Fibroblast of pulmonary artery (primary cell): Measurements from ENCODE around the gene SRGAP1.

ENCODE experiments used
- DNase-seq: peaks from one replicate; pipeline ENCODE4 v3.0.0-alpha.2; 2010; ENCODE audit warnings: low read depth
- H3K4me3 ChIP-seq: replicated peaks from 2 replicates; pipeline ENCODE4 v1.5.1; 2011; ENCODE audit warnings: low read depth, mild to moderate bottlenecking, control low read depth, low read length, moderate library complexity
- TF ChIP-seq, protein P1 (sequence below): IDR thresholded peaks from 2 replicates; pipeline ENCODE4 v1.5.1; 2011; ENCODE audit warnings: mild to moderate bottlenecking, control low read depth, low read length, inconsistent platforms; ENCODE audit errors: missing control alignments

The SRGAP1 gene

DNA sequence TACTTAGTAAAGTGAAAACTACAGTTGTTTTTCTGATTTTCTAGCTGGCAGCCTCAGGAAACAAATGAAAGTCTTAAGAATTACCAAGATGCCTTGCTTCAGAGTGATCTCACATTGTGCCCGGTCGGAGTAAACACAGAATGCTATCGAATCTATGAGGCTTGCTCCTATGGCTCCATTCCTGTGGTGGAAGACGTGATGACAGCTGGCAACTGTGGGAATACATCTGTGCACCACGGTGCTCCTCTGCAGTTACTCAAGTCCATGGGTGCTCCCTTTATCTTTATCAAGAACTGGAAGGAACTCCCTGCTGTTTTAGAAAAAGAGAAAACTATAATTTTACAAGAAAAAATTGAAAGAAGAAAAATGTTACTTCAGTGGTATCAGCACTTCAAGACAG, 35.9 kb upstream of the SRGAP1 start:
- peak; percentile 59 for DNase-seq
- no peak overlapping the region for H3K4me3 ChIP-seq
- TF ChIP-seq, protein P1, sequence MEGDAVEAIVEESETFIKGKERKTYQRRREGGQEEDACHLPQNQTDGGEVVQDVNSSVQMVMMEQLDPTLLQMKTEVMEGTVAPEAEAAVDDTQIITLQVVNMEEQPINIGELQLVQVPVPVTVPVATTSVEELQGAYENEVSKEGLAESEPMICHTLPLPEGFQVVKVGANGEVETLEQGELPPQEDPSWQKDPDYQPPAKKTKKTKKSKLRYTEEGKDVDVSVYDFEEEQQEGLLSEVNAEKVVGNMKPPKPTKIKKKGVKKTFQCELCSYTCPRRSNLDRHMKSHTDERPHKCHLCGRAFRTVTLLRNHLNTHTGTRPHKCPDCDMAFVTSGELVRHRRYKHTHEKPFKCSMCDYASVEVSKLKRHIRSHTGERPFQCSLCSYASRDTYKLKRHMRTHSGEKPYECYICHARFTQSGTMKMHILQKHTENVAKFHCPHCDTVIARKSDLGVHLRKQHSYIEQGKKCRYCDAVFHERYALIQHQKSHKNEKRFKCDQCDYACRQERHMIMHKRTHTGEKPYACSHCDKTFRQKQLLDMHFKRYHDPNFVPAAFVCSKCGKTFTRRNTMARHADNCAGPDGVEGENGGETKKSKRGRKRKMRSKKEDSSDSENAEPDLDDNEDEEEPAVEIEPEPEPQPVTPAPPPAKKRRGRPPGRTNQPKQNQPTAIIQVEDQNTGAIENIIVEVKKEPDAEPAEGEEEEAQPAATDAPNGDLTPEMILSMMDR = no peak

DNA sequence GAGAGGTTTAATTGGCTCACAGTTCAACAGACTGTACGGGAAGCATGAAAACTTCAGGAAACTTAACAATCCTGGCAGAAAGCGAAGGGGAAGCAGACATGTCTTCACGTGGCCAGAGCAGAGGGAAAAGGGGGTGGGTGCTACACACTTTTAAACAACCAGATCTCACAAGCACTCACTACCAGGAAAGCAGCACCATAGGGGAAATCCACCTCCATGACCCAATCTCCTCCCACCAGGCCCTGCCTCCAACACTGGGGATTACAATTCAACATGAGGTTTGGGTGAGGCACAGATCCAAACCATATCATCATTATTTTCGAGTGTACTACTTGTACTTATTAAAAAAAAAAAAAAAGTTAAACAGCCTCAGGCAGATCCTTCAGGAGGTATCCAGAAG, 34.9 kb upstream of the SRGAP1 start:
- DNase-seq = no peak
- H3K4me3 ChIP-seq = no peak overlapping the region
- TF ChIP-seq, protein P1 = no peak

DNA sequence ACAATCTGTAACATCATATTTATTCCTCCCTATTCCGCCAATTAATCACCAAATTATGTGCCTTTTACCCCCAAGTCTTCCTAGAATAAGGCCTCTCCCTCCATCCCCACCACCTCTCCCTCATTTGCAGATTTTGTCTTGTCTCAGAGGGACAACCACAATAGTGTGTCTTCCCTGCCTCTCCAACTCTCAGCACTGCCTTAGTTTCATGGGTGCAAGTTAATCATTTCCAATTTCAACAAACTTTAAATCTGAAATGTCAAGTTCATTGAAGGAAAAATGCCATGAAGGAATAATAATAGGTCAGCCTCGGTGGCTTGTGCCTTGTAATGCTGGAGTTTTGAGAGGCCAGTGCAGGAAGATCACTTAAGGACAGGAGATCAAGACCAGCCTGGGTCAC, 33.2 kb upstream of the SRGAP1 start:
- no peak overlapping the region for H3K4me3 ChIP-seq
- DNase-seq = no peak
- TF ChIP-seq, protein P1 = no peak

DNA sequence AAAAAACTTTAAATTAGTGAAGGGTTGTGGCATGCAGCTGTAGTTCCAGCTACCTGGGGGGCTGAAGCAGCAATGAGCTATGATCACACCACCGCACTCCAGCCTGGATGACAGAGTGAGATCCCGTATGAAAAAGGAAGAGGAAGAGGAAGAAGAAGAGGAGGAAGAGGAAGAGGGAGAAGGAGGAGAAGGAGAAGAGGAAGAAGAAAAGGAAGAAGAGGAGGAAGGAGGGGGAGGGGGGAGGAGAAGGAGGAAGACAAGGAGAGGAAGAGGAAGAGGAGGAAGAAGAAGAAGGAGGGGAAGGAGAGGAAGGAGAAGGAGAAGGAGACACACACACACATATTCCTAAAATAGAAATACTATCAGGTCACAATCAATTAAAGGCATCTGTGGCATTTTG, 32.7 kb upstream of the SRGAP1 start:
- TF ChIP-seq, protein P1 = no peak
- H3K4me3 ChIP-seq = no peak overlapping the region
- DNase-seq = no peak

DNA sequence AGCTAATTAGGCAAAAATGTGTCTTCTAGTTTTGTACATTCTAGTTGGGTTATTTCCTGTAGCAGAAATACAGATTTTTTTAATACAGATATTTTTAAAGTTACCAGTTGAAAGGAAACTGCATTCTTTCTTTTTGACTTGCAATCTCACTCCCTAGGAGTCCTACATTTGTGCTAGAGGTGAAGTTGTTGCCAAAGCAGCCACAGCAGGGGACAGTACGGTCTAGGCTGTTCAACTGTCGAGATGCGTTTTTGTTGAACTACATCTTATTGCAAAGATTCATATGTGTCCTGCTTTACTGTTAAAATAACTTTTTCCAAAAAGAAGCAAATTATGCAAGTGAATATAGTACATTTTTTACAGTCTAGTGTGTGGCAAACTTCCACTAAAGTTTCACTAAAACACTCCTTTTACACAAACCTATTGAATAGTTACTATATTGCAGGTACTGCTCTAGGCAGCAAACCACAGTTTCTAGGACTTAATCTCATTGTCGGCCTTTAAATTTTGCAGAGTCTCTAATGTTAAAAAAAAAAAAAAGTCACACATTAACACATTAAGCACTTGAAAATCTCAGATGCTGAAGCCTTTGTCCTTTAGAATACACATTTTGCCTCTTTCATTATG, 30.2 kb upstream of the SRGAP1 start:
- no peak overlapping the region for H3K4me3 ChIP-seq
- TF ChIP-seq, protein P1 = no peak
- DNase-seq = no peak

DNA sequence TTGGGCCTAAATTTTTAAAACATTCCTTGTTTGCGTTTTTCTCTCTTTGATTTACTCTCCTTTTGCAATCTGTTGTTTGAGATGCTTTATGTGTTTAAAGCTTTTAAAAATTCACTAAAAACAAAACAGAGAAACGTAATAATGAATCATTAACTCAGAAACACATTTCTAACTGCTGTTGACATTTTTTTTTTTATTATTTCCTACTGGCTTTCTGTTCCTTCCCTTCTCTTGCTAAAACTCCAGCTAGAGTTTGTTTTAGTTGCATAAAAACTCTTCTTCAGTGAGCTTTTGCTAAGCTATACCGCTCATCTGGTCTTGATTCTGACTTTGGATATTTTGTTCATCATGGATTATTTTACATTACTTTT, 29.0 kb upstream of the SRGAP1 start:
- no peak for DNase-seq
- TF ChIP-seq, protein P1 = no peak
- H3K4me3 ChIP-seq = no peak overlapping the region

DNA sequence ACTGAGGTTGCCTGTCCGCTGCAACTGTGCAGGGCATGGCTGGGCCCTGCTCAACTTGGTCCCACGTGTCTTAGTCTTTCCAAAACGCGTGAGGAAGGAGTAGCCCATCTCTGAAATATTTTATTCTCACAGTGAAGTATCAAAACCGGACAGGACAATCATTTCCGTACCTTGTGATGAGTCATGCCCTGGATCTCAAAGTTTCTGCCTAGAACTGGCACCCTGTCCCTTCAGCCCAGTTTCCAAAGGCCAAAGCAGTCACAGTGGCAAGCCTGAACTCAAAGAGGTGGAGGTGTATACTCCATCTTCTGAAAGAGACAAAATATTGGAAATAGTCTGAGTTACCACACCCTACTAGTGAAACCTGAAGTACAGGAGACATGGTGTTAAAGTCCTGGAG, 28.5 kb upstream of the SRGAP1 start:
- TF ChIP-seq, protein P1 = no peak
- DNase-seq = no peak
- H3K4me3 ChIP-seq = no peak overlapping the region
